ENCODE results near the gene PPM1A.

DNA sequence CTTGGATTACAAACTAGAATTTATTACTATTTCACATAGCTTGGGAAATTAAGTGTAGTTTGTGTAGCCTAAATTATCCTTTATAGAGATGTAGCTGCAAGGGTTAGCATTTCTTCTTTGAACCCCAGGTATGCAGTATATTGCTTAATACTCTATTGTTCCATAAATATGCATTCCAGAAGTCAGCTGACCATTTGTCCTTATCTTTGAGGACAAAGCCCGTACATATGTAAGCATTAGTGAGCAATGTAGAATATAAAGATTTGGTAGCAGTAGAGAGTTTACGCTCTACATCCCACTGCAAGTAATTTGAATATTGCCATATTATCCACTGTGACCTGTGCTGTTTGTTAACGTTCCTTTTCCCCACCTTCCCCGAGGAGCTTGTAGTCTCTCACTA is 26.9 kb downstream of the PPM1A start:
- no peak for TF ChIP-seq CTCF (IDR thresholded peaks at IDR 0.05; ENCODE audit: low read length)
- no peak for TF ChIP-seq EZH2 (IDR thresholded peaks at IDR 0.05; ENCODE audit: borderline replicate concordance, low read length)

Data from OCI-LY1 (cell line).